ENCODE measurements around the gene NDUFS1. TPM values are rescaled to one million over a fixed set of nuclear protein-coding genes. Genes with fewer than 3 reads are reported as not detected.

The NDUFS1 gene
- polyA plus RNA-seq, 1 of the 3 experiments (the other 2 are of a cell fraction), result 54.8 TPM

DNA sequence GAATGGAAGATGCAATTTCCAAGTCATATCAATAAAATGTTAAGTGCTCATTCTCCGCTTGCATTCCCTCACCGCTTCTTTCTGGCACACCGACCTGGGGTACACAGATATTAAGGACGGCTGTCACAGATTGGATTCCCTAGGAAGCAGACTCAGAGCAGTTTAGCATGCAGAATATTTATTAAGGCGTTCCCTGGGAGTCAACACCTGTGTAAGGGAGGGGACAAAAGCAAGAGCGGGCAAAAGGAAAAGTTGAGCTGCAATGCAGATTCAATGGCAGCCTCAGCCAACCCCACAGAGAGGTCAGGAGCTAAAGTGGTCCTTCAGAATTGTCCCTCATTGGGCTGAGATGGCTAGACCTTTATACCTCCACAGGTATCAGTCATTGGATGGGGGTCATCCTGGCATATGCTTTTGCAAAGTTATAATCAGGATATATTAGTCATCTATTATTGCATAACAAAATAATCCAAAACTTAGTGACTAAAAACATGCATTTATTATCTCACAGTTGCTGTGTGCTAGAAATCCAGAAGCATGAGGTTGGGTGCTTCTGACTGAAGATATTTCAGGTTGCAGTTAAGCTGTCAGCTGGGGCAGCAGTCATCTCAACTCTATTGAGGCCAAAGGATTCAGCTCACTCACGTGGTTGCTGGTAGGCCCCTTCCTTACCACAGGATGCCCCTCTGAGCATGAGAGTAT is 46.2 kb downstream of the NDUFS1 start:
- DNase-seq, result no peak
- H3K27ac ChIP-seq (ENCODE audit: low read depth in 2 of 2, low read length in 1 of 2), result no peak overlapping the region
- WGBS (ENCODE audit: low lambda C conversion rate), result 99% methylated on average over 7 of the region's 7 CpGs

DNA sequence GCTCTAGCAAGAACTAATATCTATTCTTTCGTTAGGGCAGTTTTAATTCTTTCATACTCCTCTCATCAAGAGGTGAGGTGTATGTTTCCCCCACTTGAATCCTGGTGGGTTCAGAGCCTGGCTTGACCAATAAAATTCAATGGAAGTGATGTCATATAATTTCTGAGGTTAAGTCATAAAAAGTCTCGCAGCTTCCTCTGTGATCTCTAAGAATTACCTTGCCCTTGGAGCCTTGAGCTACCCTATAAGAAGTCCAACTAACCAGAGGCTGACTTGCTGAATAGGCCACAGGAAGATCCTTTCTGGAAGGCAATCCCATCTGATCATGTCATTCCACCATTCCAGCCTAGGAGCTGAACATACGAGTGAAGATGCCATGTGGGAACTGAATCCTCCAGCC is 47.1 kb downstream of the NDUFS1 start:
- Histone ChIP-seq H3K9me2 (no peaks in the 10 kb centered on the region), H3K9me3 (no peaks in the 10 kb centered on the region), H2AFZ (ENCODE audit: low read depth) (no peak overlapping the region), H3K36me3 (replicated peaks in 1 of 2; ENCODE audit: control insufficient read depth in 1 of 2, insufficient read depth in 2 of 2, low read length in 1 of 2) (peaks cover 0 to 11% of the 10 kb centered on the region in 2 experiments), H3K4me3 (ENCODE audit: low read depth in 2 of 2, low read length in 1 of 2) (no peak overlapping the region), H3K9ac (no peak overlapping the region), H3K79me2 (ENCODE audit: insufficient read depth) (no peaks in the 10 kb centered on the region), H3K27me3 (ENCODE audit: insufficient read depth) (no peaks in the 10 kb centered on the region), H3K27ac (ENCODE audit: low read depth in 2 of 2, low read length in 1 of 2) (no peak overlapping the region), H3K4me1 (ENCODE audit: control insufficient read depth in 1 of 2, insufficient read depth in 2 of 2, low read depth in 1 of 2, low read length in 1 of 2) (no peaks in the 10 kb centered on the region), H4K20me1 (ENCODE audit: insufficient read depth) (no peaks in the 10 kb centered on the region), H3K4me2 (no peak overlapping the region), H3F3A (replicated peaks; ENCODE audit: insufficient read depth) (no peaks in the 10 kb centered on the region)
- ChIA-PET POLR2A (no interaction called here), CTCF (no interaction called here)
- 90% methylated on average over 3 of the region's 3 CpGs for WGBS (ENCODE audit: low lambda C conversion rate)
- no peak for DNase-seq
- no peak for TF ChIP-seq ELF1 (IDR thresholded peaks at IDR 0.05)
- no peak for TF ChIP-seq SMC3 (IDR thresholded peaks at IDR 0.05; ENCODE audit: low read depth, low read length)

More for the DNA sequence above, 46.2 kb downstream of the NDUFS1 start:
- Histone ChIP-seq H2AFZ (ENCODE audit: low read depth) (no peak overlapping the region), H3K36me3 (replicated peaks in 1 of 2; ENCODE audit: control insufficient read depth in 1 of 2, insufficient read depth in 2 of 2, low read length in 1 of 2) (peaks cover 0 to 20% of the 10 kb centered on the region in 2 experiments), H3K9ac (no peak overlapping the region), H4K20me1 (ENCODE audit: insufficient read depth) (no peaks in the 10 kb centered on the region), H3K79me2 (ENCODE audit: insufficient read depth) (no peaks in the 10 kb centered on the region), H3K9me2 (no peaks in the 10 kb centered on the region), H3K4me3 (ENCODE audit: low read depth in 2 of 2, low read length in 1 of 2) (no peak overlapping the region), H3F3A (replicated peaks; ENCODE audit: insufficient read depth) (no peaks in the 10 kb centered on the region), H3K4me2 (no peak overlapping the region), H3K4me1 (ENCODE audit: control insufficient read depth in 1 of 2, insufficient read depth in 2 of 2, low read depth in 1 of 2, low read length in 1 of 2) (no peaks in the 10 kb centered on the region), H3K27me3 (ENCODE audit: insufficient read depth) (no peaks in the 10 kb centered on the region), H3K9me3 (no peaks in the 10 kb centered on the region)
- POLR2A ChIA-PET, result no interaction called here
- TF ChIP-seq, protein P1, sequence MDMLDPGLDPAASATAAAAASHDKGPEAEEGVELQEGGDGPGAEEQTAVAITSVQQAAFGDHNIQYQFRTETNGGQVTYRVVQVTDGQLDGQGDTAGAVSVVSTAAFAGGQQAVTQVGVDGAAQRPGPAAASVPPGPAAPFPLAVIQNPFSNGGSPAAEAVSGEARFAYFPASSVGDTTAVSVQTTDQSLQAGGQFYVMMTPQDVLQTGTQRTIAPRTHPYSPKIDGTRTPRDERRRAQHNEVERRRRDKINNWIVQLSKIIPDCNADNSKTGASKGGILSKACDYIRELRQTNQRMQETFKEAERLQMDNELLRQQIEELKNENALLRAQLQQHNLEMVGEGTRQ (IDR thresholded peaks at IDR 0.05; ENCODE audit: borderline replicate concordance, low read depth, low read length), result no peak
- TF ChIP-seq RAD21 (IDR thresholded peaks at IDR 0.05; ENCODE audit: low read length), result no peak
- no peak for TF ChIP-seq POLR2AphosphoS5 (IDR thresholded peaks at IDR 0.05; ENCODE audit: low read depth, low read length)
- no peak for TF ChIP-seq MXI1 (IDR thresholded peaks at IDR 0.05; ENCODE audit: low read depth, low read length)
- TF ChIP-seq FOXM1 (IDR thresholded peaks at IDR 0.05; ENCODE audit: low read depth), result no peak
- TF ChIP-seq FOSL2 (IDR thresholded peaks at IDR 0.05; ENCODE audit: borderline replicate concordance, low read depth), result no peak
- no peak for TF ChIP-seq ELF1 (IDR thresholded peaks at IDR 0.05)
- TF ChIP-seq MEF2A (IDR thresholded peaks at IDR 0.05; ENCODE audit: borderline replicate concordance, low read depth), result no peak
- no peak for TF ChIP-seq EP300 (IDR thresholded peaks at IDR 0.05; ENCODE audit: borderline replicate concordance in 1 of 2, low read depth in 1 of 2, low read length in 1 of 2)
- TF ChIP-seq SMC3 (IDR thresholded peaks at IDR 0.05; ENCODE audit: low read depth, low read length), result no peak
- no peak for TF ChIP-seq RCOR1 (IDR thresholded peaks at IDR 0.05; ENCODE audit: low read length)
- TF ChIP-seq CHD2 (IDR thresholded peaks at IDR 0.05; ENCODE audit: low read length, partially characterized antibody), result no peak
- TF ChIP-seq RXRA (IDR thresholded peaks at IDR 0.05; ENCODE audit: borderline replicate concordance, low read depth), result no peak
- no peak for TF ChIP-seq EZH2phosphoT487 (IDR thresholded peaks at IDR 0.05; ENCODE audit: borderline replicate concordance, low read depth)
- TF ChIP-seq, protein P2, sequence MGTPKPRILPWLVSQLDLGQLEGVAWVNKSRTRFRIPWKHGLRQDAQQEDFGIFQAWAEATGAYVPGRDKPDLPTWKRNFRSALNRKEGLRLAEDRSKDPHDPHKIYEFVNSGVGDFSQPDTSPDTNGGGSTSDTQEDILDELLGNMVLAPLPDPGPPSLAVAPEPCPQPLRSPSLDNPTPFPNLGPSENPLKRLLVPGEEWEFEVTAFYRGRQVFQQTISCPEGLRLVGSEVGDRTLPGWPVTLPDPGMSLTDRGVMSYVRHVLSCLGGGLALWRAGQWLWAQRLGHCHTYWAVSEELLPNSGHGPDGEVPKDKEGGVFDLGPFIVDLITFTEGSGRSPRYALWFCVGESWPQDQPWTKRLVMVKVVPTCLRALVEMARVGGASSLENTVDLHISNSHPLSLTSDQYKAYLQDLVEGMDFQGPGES (IDR thresholded peaks at IDR 0.05; ENCODE audit: low read depth, low read length), result no peak
- no peak for TF ChIP-seq GABPA (IDR thresholded peaks at IDR 0.05; ENCODE audit: low read depth)
- no peak for TF ChIP-seq TAF1 (IDR thresholded peaks at IDR 0.05; ENCODE audit: borderline replicate concordance, low read depth, low read length)
- TF ChIP-seq TCF12 (IDR thresholded peaks at IDR 0.05), result no peak
- CTCF ChIA-PET, result no interaction called here

All from SK-N-SH (cell line).